ENCODE data around the gene OLFM2. TPM values are rescaled to one million over a fixed set of nuclear protein-coding genes. Genes with fewer than 3 reads are reported as not detected.
A peak's percentile ranks its signal among the peaks of the same experiment; 100 is the strongest.
"Not testable (repeated sequence)": the region's sequence is repeated elsewhere in the genome, so short reads cannot be mapped to it uniquely, and the experiment has no call there.

Gene OLFM2
- total RNA-seq, 1 experiment from 2014 or later: 9.7 TPM

GRCh38 chr19:9848762-9849161 is 87.6 kb downstream of the OLFM2 start:
- no peaks in the 10 kb centered on the region for H3K27me3 ChIP-seq (ENCODE audit: control insufficient read depth, insufficient read depth, low read length)
- no peak overlapping the region for H3K27ac ChIP-seq (ENCODE audit: low read length)
- no peaks in the 10 kb centered on the region for H3K9me3 ChIP-seq (ENCODE audit: control insufficient read depth, insufficient read depth, low read depth, low read length)
- CTCF ChIA-PET: no interaction called here
- POLR2A ChIA-PET: no interaction called here
- intact Hi-C loops (cut with micrococcal nuclease; ENCODE audit: unreplicated experiment): no loop called here
- ATAC-seq: no peak
- H3K36me3 ChIP-seq (ENCODE audit: control insufficient read depth, insufficient read depth, low read length): no peaks in the 10 kb centered on the region
- in situ Hi-C loops (cut with HindIII; ENCODE audit: low pct_unique_long_range_greater_than_20kb, low sequenced_read_pairs): no loop called here
- no peak for TF ChIP-seq POLR2AphosphoS5 (IDR thresholded peaks at IDR 0.05; ENCODE audit: low read depth, low read length)
- no peak overlapping the region for H3K4me3 ChIP-seq (ENCODE audit: low read depth in 2 of 2, low read length in 2 of 2)
- no peak for DNase-seq (ENCODE audit: low read depth, low spot score)
- no TSS peak for BruUV-seq (replicated peaks)
- no peaks in the 10 kb centered on the region for H3K4me1 ChIP-seq (ENCODE audit: control insufficient read depth, insufficient read depth, low read length)

- ChIA-PET POLR2A (no interaction called here), CTCF (no interaction called here)
- intact Hi-C loops (cut with micrococcal nuclease; ENCODE audit: unreplicated experiment) (no loop called here), in situ Hi-C loops (cut with HindIII; ENCODE audit: low pct_unique_long_range_greater_than_20kb, low sequenced_read_pairs) (no loop called here)
- no peaks in the 10 kb centered on the region; the same call in 1 of the 2 replicates for H3K36me3 ChIP-seq (ENCODE audit: control insufficient read depth, insufficient read depth, low read length)
- H3K4me1 ChIP-seq (ENCODE audit: control insufficient read depth, insufficient read depth, low read length): no peaks in the 10 kb centered on the region
- H3K27ac ChIP-seq (ENCODE audit: low read length): no peak overlapping the region
- ATAC-seq: peak; percentile 64; the same call in 1 of the 2 replicates
- no TSS peak for BruUV-seq (replicated peaks)
- no peaks in the 10 kb centered on the region for H3K27me3 ChIP-seq (ENCODE audit: control insufficient read depth, insufficient read depth, low read length)
- no peaks in the 10 kb centered on the region for H3K9me3 ChIP-seq (ENCODE audit: control insufficient read depth, insufficient read depth, low read depth, low read length)
- H3K4me3 ChIP-seq (ENCODE audit: low read depth in 2 of 2, low read length in 2 of 2): no peak overlapping the region
- no peak for DNase-seq (ENCODE audit: low read depth, low spot score)
- TF ChIP-seq CTCF (IDR thresholded peaks at IDR 0.05) (peak; percentile 70; the same call in 1 of the 2 replicates), TCF7L2 (IDR thresholded peaks at IDR 0.05; ENCODE audit: low read depth, low read length) (no peak)
Observed at GRCh38 chr19:9848060-9848459, 88.3 kb downstream of the OLFM2 start.

- H3K9me3 ChIP-seq (ENCODE audit: control insufficient read depth, insufficient read depth, low read depth, low read length): no peaks in the 10 kb centered on the region
- no peaks in the 10 kb centered on the region for H3K27me3 ChIP-seq (ENCODE audit: control insufficient read depth, insufficient read depth, low read length)
- CTCF ChIA-PET: no interaction called here
- DNase-seq (ENCODE audit: low read depth, low spot score) (peak; percentile 12), ATAC-seq (peak; percentile 84)
- no peaks in the 10 kb centered on the region for H3K4me1 ChIP-seq (ENCODE audit: control insufficient read depth, insufficient read depth, low read length)
- in situ Hi-C loops (cut with HindIII; ENCODE audit: low pct_unique_long_range_greater_than_20kb, low sequenced_read_pairs): no loop called here
- H3K27ac ChIP-seq (ENCODE audit: low read length): no peak overlapping the region
- intact Hi-C loops (cut with micrococcal nuclease; ENCODE audit: unreplicated experiment): no loop called here
- no peak overlapping the region for H3K4me3 ChIP-seq (ENCODE audit: low read depth in 2 of 2, low read length in 2 of 2)
- POLR2A ChIA-PET: no interaction called here
- TF ChIP-seq CTCF (IDR thresholded peaks at IDR 0.05) (peak; percentile 75), TCF7L2 (IDR thresholded peaks at IDR 0.05; ENCODE audit: low read depth, low read length) (no peak)
- no peaks in the 10 kb centered on the region; the same call in 1 of the 2 replicates for H3K36me3 ChIP-seq (ENCODE audit: control insufficient read depth, insufficient read depth, low read length)
- BruUV-seq (replicated peaks): no TSS peak
Observed at GRCh38 chr19:9847087-9847671, 89.1 kb downstream of the OLFM2 start.

- BruUV-seq (replicated peaks); ATAC-seq; intact Hi-C loops (cut with micrococcal nuclease; ENCODE audit: unreplicated experiment): not testable (repeated sequence)
Observed at GRCh38 chr19:9843626-9844273, 92.6 kb downstream of the OLFM2 start.

More at GRCh38 chr19:9843626-9844273, 92.6 kb downstream of the OLFM2 start:
- H3K4me3 ChIP-seq (ENCODE audit: low read depth in 2 of 2, low read length in 2 of 2); DNase-seq (ENCODE audit: low read depth, low spot score); H3K27ac ChIP-seq (ENCODE audit: low read length); H3K9me3 ChIP-seq (ENCODE audit: control insufficient read depth, insufficient read depth, low read depth, low read length); CTCF ChIA-PET; H3K36me3 ChIP-seq (ENCODE audit: control insufficient read depth, insufficient read depth, low read length); in situ Hi-C loops (cut with HindIII; ENCODE audit: low pct_unique_long_range_greater_than_20kb, low sequenced_read_pairs); POLR2A ChIA-PET; H3K27me3 ChIP-seq (ENCODE audit: control insufficient read depth, insufficient read depth, low read length); H3K4me1 ChIP-seq (ENCODE audit: control insufficient read depth, insufficient read depth, low read length): not testable (repeated sequence)
